CD14-positive monocyte (primary cell): ENCODE data around the gene PDZD7. TPM values are rescaled to one million over a fixed set of nuclear protein-coding genes. Genes with fewer than 3 reads are reported as not detected.

Source experiments
- DNase-seq, 3 donors: peaks; one replicate each; pipeline ENCODE4 v3.0.0-alpha.2; 2011 to 2022
- H2AFZ ChIP-seq: 2 replicates; pipeline ENCODE4 v1.6.0; 2012; ENCODE audit warnings: mild to moderate bottlenecking, low read depth, low read length, inconsistent platforms; ENCODE audit not compliant: insufficient read depth, poor library complexity, severe bottlenecking
- H3K27ac ChIP-seq, 2 donors: 1 replicate in 1 of 2; 2 replicates in 1 of 2; pipeline ENCODE4 v1.5.1; 2012 to 2013; ENCODE audit warnings: low read length in 2 of 2, control low read depth in 1 of 2, inconsistent platforms in 1 of 2, low read depth in 1 of 2, mild to moderate bottlenecking in 1 of 2
- H3K27me3 ChIP-seq, 2 donors: one replicate each; pipeline versions ENCODE4 v1.6.0 to v1.6.1; 2011 to 2013; ENCODE audit warnings: low read length in 2 of 2; ENCODE audit not compliant: control insufficient read depth in 2 of 2, insufficient read depth in 2 of 2
- H3K36me3 ChIP-seq, 2 donors: replicated peaks in 1 of 2; 1 replicate in 1 of 2; 2 replicates in 1 of 2; pipeline versions ENCODE4 v1.5.1 to v1.6.1; 2012 to 2013; ENCODE audit warnings: low read length in 2 of 2, control low read depth in 1 of 2, inconsistent platforms in 1 of 2, mild to moderate bottlenecking in 1 of 2; ENCODE audit not compliant: insufficient read depth in 2 of 2, control insufficient read depth in 1 of 2
- H3K4me1 ChIP-seq, 2 donors: 1 replicate in 1 of 2; 2 replicates in 1 of 2; pipeline versions ENCODE4 v1.5.1 to v1.6.1; 2012 to 2013; ENCODE audit warnings: low read length in 2 of 2, control low read depth in 1 of 2, inconsistent platforms in 1 of 2, mild to moderate bottlenecking in 1 of 2, moderate library complexity in 1 of 2; ENCODE audit not compliant: insufficient read depth in 2 of 2, control insufficient read depth in 1 of 2
- H3K4me2 ChIP-seq: replicated peaks from 2 replicates; pipeline ENCODE3; 2012; ENCODE audit warnings: low read length, moderate library complexity, mild to moderate bottlenecking; ENCODE audit not compliant: poor library complexity, severe bottlenecking; ENCODE audit errors: extremely low read depth
- H3K4me3 ChIP-seq, 3 experiments: fragments of 200-600 bp in 1 of 3; sonication (generic) in 1 of 3; replicated peaks in 1 of 3; 1 replicate in 2 of 3; 2 replicates in 1 of 3; pipeline ENCODE4 v1.5.1; 2011 to 2013; ENCODE audit warnings: low read length in 3 of 3, mild to moderate bottlenecking in 3 of 3, control low read depth in 2 of 3, low read depth in 2 of 3, inconsistent platforms in 1 of 3, moderate library complexity in 1 of 3
- H3K79me2 ChIP-seq: 2 replicates; pipeline ENCODE4 v1.6.0; 2012; ENCODE audit warnings: mild to moderate bottlenecking, control low read depth, inconsistent platforms, low read length, moderate library complexity; ENCODE audit not compliant: insufficient read depth
- H3K9ac ChIP-seq: 2 replicates; pipeline ENCODE4 v1.6.0; 2017; ENCODE audit warnings: low read length, mild to moderate bottlenecking; ENCODE audit not compliant: insufficient read depth, poor library complexity, severe bottlenecking
- H3K9me3 ChIP-seq, 2 donors: replicated peaks in 1 of 2; 1 replicate in 1 of 2; 2 replicates in 1 of 2; pipeline versions ENCODE4 v1.5.1 to v1.6.1; 2012 to 2013; ENCODE audit warnings: low read length in 2 of 2, control low read depth in 1 of 2; ENCODE audit not compliant: control insufficient read depth in 1 of 2, insufficient read depth in 1 of 2
- H4K20me1 ChIP-seq: 2 replicates; pipeline ENCODE4 v1.6.0; 2012; ENCODE audit warnings: mild to moderate bottlenecking, low read length, control low read depth, moderate library complexity; ENCODE audit not compliant: insufficient read depth
- H3K27ac Mint-ChIP-seq, 7 donors: one replicate each; pipeline ENCODE4 v1.8.0; 2020; ENCODE audit warnings: mild to moderate bottlenecking in 7 of 7, mixed read lengths in 7 of 7, moderate library complexity in 6 of 7, inconsistent platforms in 2 of 7
- H3K27me3 Mint-ChIP-seq, 3 donors: one replicate each; pipeline ENCODE4 v1.8.0; 2021 to 2022; ENCODE audit warnings: low read depth in 3 of 3, mild to moderate bottlenecking in 3 of 3, mixed read lengths in 3 of 3, moderate library complexity in 3 of 3, inconsistent platforms in 1 of 3
- H3K36me3 Mint-ChIP-seq, 2 donors: one replicate each; pipeline ENCODE4 v1.8.0; 2020; ENCODE audit warnings: mixed read lengths in 2 of 2, inconsistent platforms in 1 of 2, mild to moderate bottlenecking in 1 of 2
- H3K4me1 Mint-ChIP-seq: one replicate; pipeline ENCODE4 v1.8.0; 2020; ENCODE audit warnings: mild to moderate bottlenecking, mixed read lengths
- H3K4me3 Mint-ChIP-seq, 2 donors: one replicate each; pipeline ENCODE4 v1.8.0; 2020; ENCODE audit warnings: mild to moderate bottlenecking in 2 of 2, mixed read lengths in 2 of 2, moderate library complexity in 1 of 2
- H3K9me3 Mint-ChIP-seq, 7 donors: one replicate each; pipeline ENCODE4 v1.8.0; 2020 to 2022; ENCODE audit warnings: mixed read lengths in 7 of 7, mild to moderate bottlenecking in 6 of 7, moderate library complexity in 6 of 7, inconsistent platforms in 2 of 7
- CTCF ChIP-seq: fragments of 200-600 bp; IDR thresholded peaks from one replicate; pipeline ENCODE4 v1.8.0; 2022; ENCODE audit warnings: antibody characterized with exemption, mild to moderate bottlenecking
- WGBS: methylation state at CpG from one replicate; pipeline ENCODE4 v1.1.5; 2013; ENCODE audit warnings: missing lambda C conversion rate; ENCODE audit not compliant: insufficient coverage; 5-methylcytosine and 5-hydroxymethylcytosine counted together
- intact Hi-C, 2 donors: fragments of 100-400 bp; cut with micrococcal nuclease; formaldehyde crosslinking; loops; one replicate each; pipeline versions ENCODE4 v1.15.0 to v1.15.1; 2023
- polyA plus RNA-seq, 3 donors: library from polyadenylated mRNA; depleted of rRNA in 1 of 3; unstranded in 2 of 3; stranded (reverse) in 1 of 3; fragments of 300-500 nt in 2 of 3; fragments of >200 nt in 1 of 3; fragmentation: Illumina TruSeq in 2 of 3; gene quantifications; 1 replicate in 2 of 3; 2 replicates in 1 of 3; pipeline ENCODE4 v1.2.3, GENCODE V29; 2012 to 2021

Gene PDZD7
- polyA plus RNA-seq, 3 donors, result 0.73 TPM; not detected in 2

- H3K4me1 Mint-ChIP-seq, result peaks cover 71% of the 10 kb centered on the region
- Histone ChIP-seq H3K9ac (peak overlapping the region; percentile 44), H3K4me2 (peak overlapping the region; percentile 88), H4K20me1 (no peaks in the 10 kb centered on the region), H3K79me2 (no peaks in the 10 kb centered on the region), H3K9me3 (no peaks in the 10 kb centered on the region), H3K4me3 (peak overlapping the region; percentile 37 to 81 (median 61)), H3K36me3 (no peaks in the 10 kb centered on the region), H3K4me1 (peaks cover 65 to 80% of the 10 kb centered on the region in 2 donors), H3K27me3 (peaks cover 10 to 51% of the 10 kb centered on the region in 2 donors), H3K27ac (no peak overlapping the region), H2AFZ (peak overlapping the region; percentile 85)
- peak; percentile 75 to 85 (median 78) for DNase-seq
- H3K27ac Mint-ChIP-seq, result peak overlapping the region in 5 of 7 donors; percentile 42 to 75 (median 54)
- peak overlapping the region; percentile 84 to 92 for H3K4me3 Mint-ChIP-seq
- under 1% methylated on average over 34 of the region's 43 CpGs for WGBS
- intact Hi-C loops, result loop anchor here in 1 of 2 donors (1.0 kb wide), 1 partner anchor 7 kb away; no protein-coding TSS in a partner anchor
- H3K27me3 Mint-ChIP-seq, result peaks cover 47 to 53% (median 52%) of the 10 kb centered on the region in 3 donors
- H3K9me3 Mint-ChIP-seq, result peaks cover 0 to 12% (median under 1%) of the 10 kb centered on the region in 7 donors
- peaks cover 6 to 27% of the 10 kb centered on the region in 2 donors for H3K36me3 Mint-ChIP-seq
- TF ChIP-seq CTCF, result no peak
Measured at GRCh38 chr10:101067356-101068083, 36.6 kb upstream of the PDZD7 start.

- intact Hi-C loops, result no loop called here
- Histone ChIP-seq H3K4me3 (peak overlapping the region; percentile 37 to 81 (median 61)), H3K27ac (no peak overlapping the region), H2AFZ (peak overlapping the region; percentile 85), H4K20me1 (no peaks in the 10 kb centered on the region), H3K36me3 (no peaks in the 10 kb centered on the region), H3K9ac (peak overlapping the region; percentile 44), H3K4me2 (peak overlapping the region; percentile 88), H3K79me2 (no peaks in the 10 kb centered on the region), H3K4me1 (peaks cover 65 to 80% of the 10 kb centered on the region in 2 donors), H3K9me3 (no peaks in the 10 kb centered on the region), H3K27me3 (peaks cover 10 to 57% of the 10 kb centered on the region in 2 donors)
- WGBS, result 0% methylated on average over 11 of the region's 31 CpGs
- peaks cover 0 to 12% (median 2%) of the 10 kb centered on the region in 7 donors for H3K9me3 Mint-ChIP-seq
- no peak for DNase-seq
- H3K27me3 Mint-ChIP-seq, result peaks cover 53 to 59% (median 54%) of the 10 kb centered on the region in 3 donors
- peaks cover 5 to 28% of the 10 kb centered on the region in 2 donors for H3K36me3 Mint-ChIP-seq
- H3K4me1 Mint-ChIP-seq, result peaks cover 71% of the 10 kb centered on the region
- peak overlapping the region; percentile 84 to 92 for H3K4me3 Mint-ChIP-seq
- H3K27ac Mint-ChIP-seq, result peak overlapping the region in 3 of 7 donors; percentile 70 to 87 (median 80)
- no peak for TF ChIP-seq CTCF
Measured at GRCh38 chr10:101066896-101067355, 36.0 kb upstream of the PDZD7 start.
